IPS-NIHi11 (cell line): ENCODE results near the gene TMEM119.
A peak's percentile ranks its signal among the peaks of the same experiment; 100 is the strongest.

Experiments
- DNase-seq: peaks from one replicate; pipeline ENCODE4 v3.0.0; 2012; ENCODE audit warnings: mixed read lengths, low spot score

Gene TMEM119

DNA sequence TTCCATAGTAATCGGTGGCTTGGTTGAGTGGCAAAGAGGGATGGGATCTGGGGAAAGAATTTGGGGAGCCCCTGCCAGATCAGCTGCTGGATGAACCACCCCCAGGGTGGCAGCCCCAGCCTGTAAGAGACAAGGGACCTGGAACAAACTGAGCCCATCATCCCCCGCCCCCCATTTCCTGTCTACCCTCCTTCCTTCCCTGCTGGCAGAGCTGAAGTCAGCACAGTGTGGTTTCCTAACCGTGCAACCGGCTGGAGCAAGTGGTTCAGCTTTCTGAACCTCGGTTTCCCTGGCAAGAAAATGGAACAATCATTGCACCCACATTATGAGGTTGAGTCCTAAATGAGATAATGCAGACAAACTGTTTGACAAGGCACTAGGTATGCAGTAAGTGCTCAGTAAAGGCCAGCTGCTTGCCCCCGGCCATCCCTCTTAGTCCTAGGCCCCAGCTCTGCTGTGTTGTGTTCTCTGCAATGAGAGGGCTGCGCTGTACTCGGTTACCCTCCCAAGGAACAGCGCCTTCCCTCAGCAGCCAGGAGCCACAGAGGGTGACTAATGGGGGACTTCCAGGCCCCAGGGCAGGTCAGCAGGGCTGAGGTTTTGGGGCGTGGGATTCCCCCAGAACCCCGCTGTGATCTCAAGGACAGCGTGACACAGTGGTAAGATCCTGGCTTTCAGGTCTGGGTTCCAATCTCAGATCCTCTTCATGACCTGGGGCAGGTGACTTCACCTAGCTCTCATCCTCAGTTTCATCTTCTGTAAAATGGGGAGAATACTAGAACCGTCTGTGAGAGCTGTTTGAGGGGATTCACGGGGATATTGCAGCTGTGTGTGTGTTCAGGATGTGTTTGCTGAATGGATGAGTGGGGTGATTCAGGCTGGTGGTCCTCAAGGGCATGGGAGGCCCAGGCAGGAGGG is 19.3 kb upstream of the TMEM119 start:
- DNase-seq = no peak

DNA sequence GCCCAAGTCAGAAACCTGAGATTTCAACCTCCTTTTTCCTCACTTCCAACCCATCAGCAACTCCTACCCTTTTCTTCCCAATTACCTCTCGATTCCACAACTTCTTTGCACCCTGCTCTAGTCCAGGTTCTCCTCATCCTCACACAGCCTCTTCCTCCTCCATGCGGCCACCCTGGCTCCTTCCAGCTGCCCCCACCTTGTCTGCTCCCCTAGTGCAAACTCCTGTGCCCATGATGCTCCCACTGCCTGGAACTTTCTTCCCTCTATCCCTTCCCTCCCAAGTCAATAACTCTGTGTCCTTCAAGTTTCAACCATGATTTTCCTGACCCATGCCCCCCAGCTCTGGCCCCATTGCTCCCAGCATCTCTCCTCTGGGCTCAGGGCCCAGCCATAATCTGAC is 18.5 kb upstream of the TMEM119 start:
- no peak for DNase-seq

DNA sequence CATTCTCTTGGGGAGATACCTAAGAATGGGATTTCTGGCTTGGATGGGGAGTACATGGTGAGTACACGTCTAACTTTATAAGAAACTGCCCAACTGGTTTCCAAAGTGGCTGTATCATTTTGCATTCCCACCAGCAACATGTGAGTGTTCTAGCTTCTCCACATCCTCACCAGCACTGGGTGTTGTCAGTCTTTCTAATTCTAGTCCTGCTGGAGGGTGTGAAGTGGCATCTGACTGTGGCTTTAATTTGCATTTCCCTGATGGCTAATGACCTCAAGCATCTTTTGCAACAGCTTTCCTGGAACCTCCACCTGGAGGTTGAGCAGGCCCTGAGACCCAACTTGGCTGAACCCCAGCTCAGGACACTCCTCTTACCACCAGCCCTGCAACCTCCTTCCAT is 18.0 kb upstream of the TMEM119 start:
- DNase-seq = no peak

DNA sequence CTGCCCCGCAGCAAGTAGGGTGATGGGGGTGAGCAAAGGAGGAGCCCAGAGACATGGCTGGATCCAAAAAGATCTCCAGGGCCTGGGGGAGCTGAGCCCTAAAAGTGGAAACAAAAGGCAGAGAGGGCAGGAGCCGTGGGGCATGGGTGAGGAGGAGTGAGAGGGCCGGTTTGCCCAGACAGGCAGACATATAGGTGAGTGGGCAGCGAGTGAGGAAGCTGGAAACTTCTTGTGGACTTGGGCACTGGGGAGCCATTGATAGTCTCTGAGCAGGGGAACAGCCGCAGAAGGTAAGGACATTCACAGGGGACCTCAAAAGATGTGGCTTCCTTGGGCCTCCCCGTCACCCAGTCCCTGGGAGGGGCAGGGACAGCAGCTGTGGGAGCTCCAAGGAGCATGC is 16.8 kb upstream of the TMEM119 start:
- DNase-seq = no peak

DNA sequence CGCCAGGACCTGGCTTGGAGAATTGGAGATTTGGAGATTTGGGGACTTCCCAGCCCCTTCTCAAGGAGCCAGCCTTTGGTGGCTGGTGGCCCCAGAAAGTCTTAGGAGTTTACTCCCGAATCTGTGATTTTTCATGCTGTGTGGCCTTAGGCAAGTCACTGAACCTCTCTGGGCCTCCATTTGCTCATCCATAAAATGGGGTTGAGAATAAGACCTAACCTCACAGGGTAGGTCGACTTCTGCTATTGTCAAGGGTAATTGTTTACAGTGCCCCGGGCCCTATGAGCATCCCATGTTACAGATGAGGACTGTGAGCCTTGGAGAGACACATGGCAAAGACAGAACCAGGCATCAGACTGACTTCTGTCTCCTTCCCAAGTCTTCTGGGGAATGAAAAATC is 16.2 kb upstream of the TMEM119 start:
- no peak for DNase-seq

DNA sequence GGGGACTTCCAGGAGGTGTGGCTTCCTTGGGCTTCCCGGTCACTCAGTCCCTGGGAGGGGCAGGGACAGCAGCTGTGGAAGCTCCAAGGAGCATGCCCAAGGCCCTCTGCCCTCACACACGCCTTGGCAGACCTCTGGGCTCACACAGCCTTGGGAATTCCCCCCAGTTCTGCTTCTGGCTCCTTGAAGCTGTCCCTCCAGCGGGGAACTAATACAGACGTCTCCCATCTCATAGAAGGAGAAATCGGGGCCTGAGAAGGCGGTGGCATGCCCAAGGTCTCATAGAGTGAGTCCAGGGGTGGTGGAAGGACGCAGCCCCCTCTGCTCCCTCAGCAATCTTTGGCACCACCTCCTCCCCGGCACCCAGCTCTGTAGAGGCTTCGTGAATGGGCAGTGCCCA is 15.7 kb upstream of the TMEM119 start:
- no peak for DNase-seq

DNA sequence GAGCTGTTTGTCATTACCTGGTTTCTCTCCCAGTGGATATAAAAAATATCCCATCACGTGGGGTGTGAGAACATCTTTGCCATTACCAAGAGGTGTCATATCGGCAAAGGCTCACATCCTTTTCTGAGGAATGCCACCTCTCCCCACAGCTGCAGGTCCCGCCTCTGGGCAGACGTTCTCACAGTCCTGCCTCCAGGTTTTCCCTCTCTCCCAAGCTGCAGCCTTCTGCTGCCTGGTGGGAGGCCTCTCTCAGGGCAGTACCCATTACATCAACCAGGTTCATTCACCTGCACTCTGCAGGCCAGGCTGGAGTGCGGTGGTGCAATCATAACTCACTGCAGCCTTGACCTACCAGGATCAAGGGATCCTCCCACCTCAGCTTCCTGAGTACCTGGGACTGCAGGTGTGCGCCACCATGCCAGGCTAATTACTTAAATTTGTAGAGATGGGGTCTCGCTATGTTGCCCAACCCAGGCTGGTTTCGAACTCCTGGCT is 15.0 kb upstream of the TMEM119 start:
- DNase-seq = peak; percentile 76

DNA sequence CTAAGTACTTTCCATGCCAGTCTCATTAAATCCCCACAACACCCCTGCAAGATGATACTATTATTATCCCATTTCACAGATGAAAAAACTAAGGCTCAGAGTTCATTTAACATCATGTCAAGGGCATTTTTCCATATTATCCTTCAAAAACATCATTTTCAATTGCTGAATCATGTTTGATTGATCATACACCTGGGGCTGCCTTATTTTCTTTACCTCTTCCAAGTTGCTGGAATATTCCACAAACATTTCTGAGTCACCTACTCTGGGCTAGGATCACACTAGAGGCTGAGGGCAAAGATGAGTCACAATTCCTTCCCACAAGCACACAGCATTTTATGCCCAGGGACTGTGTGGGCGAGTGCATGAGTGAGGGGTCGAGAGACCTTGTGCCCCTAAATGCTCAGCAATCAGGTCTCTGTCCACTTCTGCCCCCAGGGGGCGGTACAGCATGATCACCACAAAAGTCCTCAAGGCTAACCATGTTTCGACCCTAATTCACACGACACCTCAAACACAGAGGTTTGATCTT is 14.1 kb upstream of the TMEM119 start:
- peak; percentile 74 for DNase-seq

DNA sequence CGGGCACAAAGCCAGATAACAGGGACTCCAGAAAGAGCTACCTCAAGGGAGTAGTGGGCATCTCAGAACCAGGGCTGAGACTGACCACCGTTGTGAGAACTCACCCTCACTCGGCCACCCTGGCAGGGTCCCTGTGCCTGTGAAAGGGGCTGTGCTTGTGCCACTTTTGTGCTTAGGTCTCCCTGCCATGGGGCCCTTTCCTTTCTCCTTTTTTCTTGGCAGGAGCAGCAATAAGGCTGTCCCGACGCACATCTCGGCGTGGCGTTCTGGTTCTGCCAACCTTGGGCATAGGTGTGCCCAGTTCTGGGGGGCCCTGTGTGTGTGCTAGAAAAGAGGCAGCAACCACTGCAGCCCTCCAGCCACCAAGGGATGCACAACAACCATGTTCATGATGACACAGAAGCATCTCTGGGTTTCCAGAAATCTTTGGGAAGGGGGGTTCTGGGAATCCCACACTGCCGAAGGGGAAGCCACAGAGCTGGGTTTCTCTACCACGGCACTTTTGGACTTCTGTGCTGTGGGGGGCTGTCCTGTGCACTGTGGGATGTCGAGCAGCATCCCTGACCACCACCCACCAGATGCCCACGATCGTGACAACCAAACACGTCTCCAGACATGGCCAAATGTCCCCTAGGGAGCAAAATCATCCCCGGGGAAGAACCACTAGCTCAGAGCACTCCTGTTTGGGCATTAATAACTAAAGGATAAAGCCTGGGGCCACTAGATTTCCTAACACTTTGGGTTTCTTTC is 13.1 kb upstream of the TMEM119 start:
- no peak for DNase-seq

DNA sequence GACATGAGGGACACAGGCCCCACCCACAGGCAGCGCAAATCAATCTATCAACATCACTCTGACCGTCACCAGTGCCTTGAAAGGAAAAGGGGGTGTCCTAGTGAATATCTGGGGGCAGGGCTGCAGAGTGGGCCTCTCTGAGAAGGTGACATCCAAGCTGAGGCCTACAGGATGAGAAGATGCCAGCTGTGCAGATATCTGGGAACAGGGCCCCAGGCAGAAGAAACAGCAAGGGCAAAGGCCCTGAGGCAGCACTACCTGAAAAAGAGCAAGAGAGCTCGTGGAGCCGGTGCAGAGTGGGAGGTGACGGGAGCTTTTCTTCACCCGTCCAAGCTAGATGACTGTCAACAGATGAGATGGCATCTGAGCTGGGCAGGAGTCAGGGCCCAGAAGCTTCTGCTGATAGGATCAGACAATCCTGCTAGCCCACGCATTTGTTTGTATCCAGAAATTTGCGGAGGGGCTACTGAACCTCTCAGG is 12.5 kb upstream of the TMEM119 start:
- DNase-seq = no peak

DNA sequence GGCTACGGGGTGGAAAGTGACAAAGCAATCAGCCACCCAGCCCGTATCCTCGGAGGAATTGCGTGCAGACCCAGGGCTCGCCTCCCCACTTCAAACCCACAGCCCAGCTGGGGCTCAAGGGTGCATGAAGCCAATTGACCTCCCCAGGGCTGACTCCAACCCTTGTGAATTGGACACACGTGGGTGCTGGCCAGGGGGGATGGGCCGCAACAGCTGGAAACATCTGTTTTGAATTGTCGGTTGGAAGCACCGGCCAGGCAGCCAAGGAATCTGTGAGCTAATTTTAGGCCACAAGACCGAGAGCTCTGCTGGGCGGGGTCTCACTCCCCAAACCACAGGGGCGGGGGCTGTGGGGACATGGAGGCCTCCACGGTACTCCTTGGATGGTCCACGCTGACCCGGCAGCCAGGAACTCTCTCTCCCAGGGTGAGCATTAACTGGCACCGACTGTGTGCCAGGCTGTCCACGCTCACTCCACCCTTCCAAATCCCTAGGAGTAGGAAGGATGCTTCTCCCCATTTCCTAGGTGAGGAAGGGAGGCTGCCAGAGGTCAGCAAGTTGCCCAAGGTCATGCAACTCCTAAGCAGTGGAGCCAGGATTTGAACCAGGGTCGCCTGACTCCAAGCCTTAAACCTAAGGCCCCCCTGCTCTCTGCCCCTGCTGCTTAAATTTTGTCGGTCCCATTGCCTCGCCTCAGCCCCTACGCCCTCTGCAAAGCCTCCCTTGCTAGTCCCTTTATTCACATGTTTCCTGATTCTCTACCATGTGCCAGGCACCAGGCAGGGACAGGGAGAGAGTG is 11.9 kb upstream of the TMEM119 start:
- DNase-seq = no peak

DNA sequence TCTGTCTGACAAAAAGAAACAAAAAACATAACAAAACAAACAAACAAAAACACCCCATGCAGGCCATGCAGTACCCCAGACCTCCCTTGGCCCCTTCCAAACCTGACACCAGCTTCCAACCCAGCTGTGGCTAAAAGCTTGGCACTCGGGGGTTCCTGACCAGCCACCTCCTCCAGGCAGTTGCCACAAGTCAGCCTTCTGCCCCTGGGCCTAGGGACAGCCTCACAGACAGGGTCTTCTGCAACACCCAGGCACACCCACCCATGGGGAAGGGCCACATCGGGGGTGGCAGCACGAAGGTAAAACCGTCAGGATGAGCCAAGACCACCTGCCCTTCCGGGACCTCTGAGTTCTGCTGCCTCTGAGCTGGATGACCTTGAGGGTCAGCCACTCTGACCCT is 10.7 kb upstream of the TMEM119 start:
- DNase-seq = no peak

DNA sequence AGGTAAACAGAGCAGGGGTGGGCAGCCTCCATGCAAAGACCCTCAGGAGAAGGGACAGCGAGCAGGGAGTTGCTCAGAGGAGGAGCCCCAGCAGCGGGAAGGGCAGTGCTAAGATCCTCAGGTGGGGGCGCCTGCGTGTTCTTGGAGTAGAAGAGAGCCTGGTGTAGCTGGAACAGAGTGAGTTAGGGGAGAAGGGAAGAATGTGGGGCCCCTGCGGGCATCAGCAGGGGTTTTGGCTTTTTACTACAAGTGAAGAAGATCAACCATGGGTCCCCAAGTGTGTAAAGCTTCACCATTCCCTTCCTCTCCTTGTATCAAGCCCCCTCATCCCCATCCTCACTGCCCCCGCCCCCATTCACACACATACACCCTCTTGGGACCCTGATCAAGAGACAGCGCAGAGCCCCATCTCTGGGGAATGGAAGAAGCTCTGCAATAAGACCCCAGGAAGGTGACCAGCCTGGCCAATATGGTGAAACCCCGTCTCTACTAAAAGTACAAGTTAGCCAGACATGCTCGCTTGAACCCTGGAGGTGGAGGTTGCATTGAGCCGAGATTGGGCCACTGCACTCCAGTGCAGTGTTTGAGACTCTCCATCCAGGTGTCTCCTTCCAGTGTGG is 10.2 kb upstream of the TMEM119 start:
- DNase-seq = no peak

DNA sequence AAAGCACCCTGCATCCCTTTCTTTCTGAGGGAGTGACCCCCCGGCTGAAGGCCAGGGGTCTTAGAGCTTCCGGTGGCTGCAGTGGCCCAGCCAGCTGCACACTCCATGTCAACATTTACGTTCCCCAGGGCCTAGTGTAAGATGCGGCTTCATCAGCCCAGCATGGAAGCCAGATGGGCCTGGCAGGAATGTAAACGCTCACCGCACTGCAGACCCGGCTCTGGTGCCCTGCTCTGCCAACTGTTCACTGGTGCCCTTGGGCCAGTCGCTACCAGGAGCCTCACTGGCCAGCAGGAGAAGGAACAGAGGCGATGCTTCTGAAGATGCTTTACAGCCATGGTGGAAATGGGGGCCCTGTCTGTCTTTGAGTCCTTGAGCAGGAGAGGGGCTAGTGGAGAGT is 8.6 kb upstream of the TMEM119 start:
- no peak for DNase-seq

DNA sequence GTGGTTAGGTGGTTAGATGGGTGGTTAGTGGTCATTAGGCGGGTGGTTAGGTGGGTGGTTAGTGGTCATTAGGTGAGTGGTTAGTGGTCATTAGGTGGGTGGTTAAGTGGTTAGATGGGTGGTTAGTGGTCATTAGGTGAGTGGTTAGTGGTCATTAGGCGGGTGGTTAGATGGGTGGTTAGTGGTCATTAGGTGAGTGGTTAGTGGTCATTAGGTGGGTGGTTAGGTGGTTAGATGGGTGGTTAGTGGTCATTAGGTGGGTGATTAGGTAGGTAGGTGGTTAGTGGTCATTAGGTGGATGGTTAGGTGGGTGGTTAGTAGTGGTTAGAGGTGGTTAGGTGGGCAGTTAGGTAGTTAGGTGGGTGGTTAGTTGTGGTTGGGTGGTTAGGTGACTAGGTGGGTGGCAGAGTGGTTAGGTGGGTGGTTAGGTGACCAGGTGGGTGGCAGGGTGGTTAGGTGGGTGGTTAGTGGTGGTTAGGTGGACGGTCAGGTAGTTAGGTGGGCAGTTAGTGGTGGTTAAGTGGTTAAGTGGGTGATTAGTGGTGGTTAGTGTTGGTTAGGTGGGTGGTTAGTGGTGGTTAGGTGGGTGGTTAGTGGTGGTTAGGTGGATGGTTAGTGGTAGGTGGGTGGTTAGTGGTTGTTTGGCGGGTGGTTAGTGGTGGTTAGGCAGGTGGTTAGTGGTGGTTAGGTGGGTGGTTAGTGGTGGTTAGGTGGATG is 8.0 kb upstream of the TMEM119 start:
- no peak for DNase-seq

DNA sequence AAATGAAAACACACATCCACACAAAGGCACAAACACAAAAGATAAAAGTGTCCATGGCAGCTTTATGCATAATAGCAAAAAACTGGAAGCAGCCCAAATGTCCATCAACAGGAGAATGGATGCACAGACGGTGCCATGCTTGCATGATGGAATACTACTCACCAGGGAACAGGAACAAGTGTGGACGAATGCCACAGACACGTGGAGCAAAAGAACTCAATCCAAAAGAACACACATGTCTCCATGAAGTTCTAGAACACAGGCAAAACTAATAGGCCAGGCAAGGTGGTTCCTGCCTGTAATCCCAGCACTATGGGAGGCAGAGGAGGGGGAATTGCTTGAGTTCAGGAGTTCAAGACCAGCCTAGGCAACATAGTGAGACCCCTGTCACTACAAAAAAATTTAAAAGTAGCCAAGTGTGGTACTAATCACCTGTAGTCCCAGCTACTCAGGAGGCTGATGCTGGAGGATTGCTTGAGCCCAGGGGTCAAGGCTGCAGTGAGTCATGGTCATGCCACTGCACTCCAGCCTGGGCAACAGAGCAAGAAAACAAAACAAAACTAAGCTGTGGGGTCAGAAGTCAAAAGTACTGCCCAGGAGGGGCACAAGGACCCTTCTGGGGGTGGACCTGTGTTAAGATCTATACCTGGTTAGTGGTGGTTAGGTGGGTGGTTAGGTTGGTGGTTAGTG is 7.3 kb upstream of the TMEM119 start:
- no peak for DNase-seq

DNA sequence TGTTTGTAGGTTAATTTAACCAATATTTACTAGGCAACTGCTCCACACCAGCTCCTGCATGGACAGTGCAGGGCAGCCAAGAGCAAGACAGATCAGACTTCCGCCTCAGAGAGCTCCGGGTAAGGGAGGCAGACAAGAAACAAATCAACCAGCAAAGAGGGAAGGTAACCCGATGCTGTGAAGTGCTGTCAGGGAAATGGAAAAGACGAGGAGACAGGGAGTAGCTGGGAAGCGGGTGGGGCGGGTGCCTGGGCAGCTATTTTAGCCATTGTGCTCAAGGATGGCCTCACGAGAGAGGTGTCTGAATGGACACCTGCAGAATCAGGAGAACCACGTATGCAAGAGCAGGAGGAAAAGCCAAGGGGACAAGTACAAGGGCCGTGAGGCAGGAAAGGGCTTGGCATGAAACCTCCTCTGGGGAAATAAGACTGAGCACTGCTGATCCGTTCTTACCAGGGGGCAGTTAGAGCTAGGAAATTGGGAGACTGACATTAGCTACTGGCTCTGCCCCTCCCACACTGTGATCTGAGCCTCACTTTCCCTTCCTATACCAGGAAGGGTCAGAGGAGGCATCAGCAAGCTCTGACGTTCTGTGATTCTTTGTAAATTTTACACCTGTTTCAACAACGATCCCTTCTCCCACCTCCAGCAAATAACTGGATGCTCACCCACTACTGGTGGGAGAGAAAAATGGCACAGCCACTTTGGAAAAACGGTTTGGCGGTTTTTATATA is 6.5 kb upstream of the TMEM119 start:
- DNase-seq = no peak

DNA sequence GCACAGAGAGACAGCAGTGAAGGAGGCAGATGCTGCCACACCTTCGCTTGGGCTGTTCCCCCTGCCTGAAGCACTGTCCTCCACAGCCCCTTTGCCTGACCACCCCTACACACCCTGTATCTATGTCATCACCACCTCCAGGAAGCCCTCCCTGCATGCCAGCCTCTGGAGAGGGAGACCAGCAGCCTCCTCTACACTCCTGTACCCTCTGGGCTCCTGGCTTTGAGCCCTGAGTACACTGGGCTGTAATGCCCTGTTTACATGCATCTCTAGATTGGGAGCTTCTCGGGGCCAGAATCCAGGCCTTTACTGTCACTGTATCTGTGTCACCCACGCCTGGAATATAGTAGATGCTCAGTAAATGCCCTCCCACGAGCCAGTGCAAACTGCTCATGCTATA is 5.9 kb upstream of the TMEM119 start:
- no peak for DNase-seq

DNA sequence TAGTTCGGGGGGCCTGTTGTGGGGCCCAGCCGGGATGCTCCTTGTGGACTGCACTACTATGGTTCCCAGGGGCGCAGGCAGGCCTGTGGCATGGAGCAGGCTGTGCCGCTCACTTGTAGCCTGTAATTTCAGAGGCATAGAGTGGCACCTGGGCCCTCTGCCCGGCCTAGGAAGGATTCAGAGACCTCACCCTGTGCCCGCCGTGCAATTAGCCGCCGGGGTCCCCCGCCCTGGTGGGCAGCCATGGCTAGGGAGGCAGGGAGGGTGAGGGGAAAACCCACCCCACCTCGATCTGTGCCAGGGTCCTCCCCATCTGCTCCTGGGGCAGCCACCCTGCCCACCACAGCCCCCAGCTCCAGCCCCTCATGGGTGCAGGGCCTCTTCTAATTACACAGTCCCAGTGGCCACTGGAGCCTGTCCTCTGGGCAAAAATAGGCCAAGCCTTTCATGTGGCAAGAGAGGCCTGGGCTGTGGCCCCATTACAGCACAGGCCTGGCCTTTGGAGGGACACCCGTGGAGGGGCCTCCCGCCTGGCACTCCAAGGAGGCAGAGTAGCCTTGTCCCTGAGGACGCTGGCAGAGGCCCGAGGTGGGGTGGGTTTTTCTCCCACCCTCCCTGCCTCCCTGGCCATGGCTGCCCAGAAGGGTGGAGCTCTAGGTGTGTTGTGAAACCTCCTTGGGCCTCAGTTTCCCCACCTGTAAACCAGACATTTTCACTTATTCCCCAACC is 5.3 kb upstream of the TMEM119 start:
- DNase-seq = no peak
